ENCODE results near the gene TRAPPC4.

- TF ChIP-seq CTCF (conservative IDR thresholded peaks at IDR 0.05 in 1 of 2, IDR thresholded peaks at IDR 0.05 in 1 of 2; ENCODE audit: low read depth in 1 of 2, low read length in 2 of 2) (no peak), EZH2 (IDR thresholded peaks at IDR 0.05; ENCODE audit: low read length, missing control alignments) (no peak)
These were observed 7.6 kb downstream of the TRAPPC4 start for GRCh38 chr11:119025978-119026766.

All from fibroblast of lung (primary cell).